GM18526 (cell line): ENCODE data around the gene COL1A2.

Experiments
- POLR2A ChIP-seq: IDR thresholded peaks from 3 replicates; pipeline ENCODE4 v1.6.1; 2011; ENCODE audit not compliant: insufficient read length; ENCODE audit errors: extremely low read depth

COL1A2 gene

GRCh38 chr7:94417306-94417705 is 22.6 kb downstream of the COL1A2 start:
- TF ChIP-seq POLR2A = no peak

GRCh38 chr7:94417901-94418300 is 23.2 kb downstream of the COL1A2 start:
- no peak for TF ChIP-seq POLR2A

- no peak for TF ChIP-seq POLR2A
Observed at GRCh38 chr7:94418851-94419250, 24.2 kb downstream of the COL1A2 start.

GRCh38 chr7:94420328-94420727 is 25.6 kb downstream of the COL1A2 start:
- TF ChIP-seq POLR2A = no peak

- TF ChIP-seq POLR2A = no peak
Observed at GRCh38 chr7:94421681-94422080, 27.0 kb downstream of the COL1A2 start.

- TF ChIP-seq POLR2A = no peak
Observed at GRCh38 chr7:94422136-94422535, 27.4 kb downstream of the COL1A2 start.

GRCh38 chr7:94422827-94423460 is 28.2 kb downstream of the COL1A2 start:
- no peak for TF ChIP-seq POLR2A

GRCh38 chr7:94423863-94424735 is 29.4 kb downstream of the COL1A2 start:
- no peak for TF ChIP-seq POLR2A

- TF ChIP-seq POLR2A = no peak
Observed at GRCh38 chr7:94425546-94425945, 30.9 kb downstream of the COL1A2 start.

GRCh38 chr7:94426980-94427875 is 32.5 kb downstream of the COL1A2 start:
- TF ChIP-seq POLR2A = no peak

GRCh38 chr7:94429153-94429552 is 34.5 kb downstream of the COL1A2 start:
- no peak for TF ChIP-seq POLR2A

- no peak for TF ChIP-seq POLR2A
Observed at GRCh38 chr7:94431176-94431575, 36.5 kb downstream of the COL1A2 start.

GRCh38 chr7:94431619-94432280 is 37.1 kb downstream of the COL1A2 start:
- TF ChIP-seq POLR2A = no peak

GRCh38 chr7:94432281-94432670 is 37.6 kb downstream of the COL1A2 start:
- no peak for TF ChIP-seq POLR2A

GRCh38 chr7:94432817-94433216 is 38.1 kb downstream of the COL1A2 start:
- TF ChIP-seq POLR2A = no peak
